Epithelial cell of esophagus (primary cell): ENCODE data around the gene FMNL2.
A peak's percentile ranks its signal among the peaks of the same experiment; 100 is the strongest.

Experiments used
- DNase-seq: peaks from one replicate; pipeline ENCODE4 v3.0.0; 2010; ENCODE audit warnings: low read depth
- H3K4me3 ChIP-seq: 2 replicates; pipeline ENCODE4 v1.5.1; 2011; ENCODE audit warnings: mild to moderate bottlenecking, low read length, control low read depth
- TF ChIP-seq, protein P1 (sequence below): IDR thresholded peaks from 2 replicates; pipeline ENCODE4 v1.5.1; 2011; ENCODE audit warnings: low read depth, mild to moderate bottlenecking, low read length, control low read depth, inconsistent platforms; ENCODE audit not compliant: insufficient read depth; ENCODE audit errors: missing control alignments

The FMNL2 gene

GRCh38 chr2:152651834-152652233 lies 316.9 kb downstream of the FMNL2 start:
- H3K4me3 ChIP-seq: no peak overlapping the region
- TF ChIP-seq, protein P1, sequence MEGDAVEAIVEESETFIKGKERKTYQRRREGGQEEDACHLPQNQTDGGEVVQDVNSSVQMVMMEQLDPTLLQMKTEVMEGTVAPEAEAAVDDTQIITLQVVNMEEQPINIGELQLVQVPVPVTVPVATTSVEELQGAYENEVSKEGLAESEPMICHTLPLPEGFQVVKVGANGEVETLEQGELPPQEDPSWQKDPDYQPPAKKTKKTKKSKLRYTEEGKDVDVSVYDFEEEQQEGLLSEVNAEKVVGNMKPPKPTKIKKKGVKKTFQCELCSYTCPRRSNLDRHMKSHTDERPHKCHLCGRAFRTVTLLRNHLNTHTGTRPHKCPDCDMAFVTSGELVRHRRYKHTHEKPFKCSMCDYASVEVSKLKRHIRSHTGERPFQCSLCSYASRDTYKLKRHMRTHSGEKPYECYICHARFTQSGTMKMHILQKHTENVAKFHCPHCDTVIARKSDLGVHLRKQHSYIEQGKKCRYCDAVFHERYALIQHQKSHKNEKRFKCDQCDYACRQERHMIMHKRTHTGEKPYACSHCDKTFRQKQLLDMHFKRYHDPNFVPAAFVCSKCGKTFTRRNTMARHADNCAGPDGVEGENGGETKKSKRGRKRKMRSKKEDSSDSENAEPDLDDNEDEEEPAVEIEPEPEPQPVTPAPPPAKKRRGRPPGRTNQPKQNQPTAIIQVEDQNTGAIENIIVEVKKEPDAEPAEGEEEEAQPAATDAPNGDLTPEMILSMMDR: no peak
- no peak for DNase-seq

GRCh38 chr2:152655880-152656279 lies 320.9 kb downstream of the FMNL2 start:
- TF ChIP-seq, protein P1: no peak
- H3K4me3 ChIP-seq: no peak overlapping the region
- DNase-seq: no peak

GRCh38 chr2:152657043-152657442 lies 322.1 kb downstream of the FMNL2 start:
- peak; percentile 26 for DNase-seq
- TF ChIP-seq, protein P1: no peak
- H3K4me3 ChIP-seq: no peak overlapping the region

- H3K4me3 ChIP-seq: no peak overlapping the region
- TF ChIP-seq, protein P1: no peak
- no peak for DNase-seq
Measured at GRCh38 chr2:152658221-152658620, 323.2 kb downstream of the FMNL2 start.

- no peak overlapping the region for H3K4me3 ChIP-seq
- TF ChIP-seq, protein P1: no peak
- no peak for DNase-seq
Measured at GRCh38 chr2:152661076-152661475, 326.1 kb downstream of the FMNL2 start.

GRCh38 chr2:152664725-152665124 lies 329.8 kb downstream of the FMNL2 start:
- DNase-seq: no peak
- TF ChIP-seq, protein P1: no peak
- H3K4me3 ChIP-seq: no peak overlapping the region

- TF ChIP-seq, protein P1: no peak
- no peak overlapping the region for H3K4me3 ChIP-seq
- DNase-seq: no peak
Measured at GRCh38 chr2:152674334-152674733, 339.4 kb downstream of the FMNL2 start.
